PC-3 (cell line): ENCODE data around the gene NRBF2. TPM values are rescaled to one million over a fixed set of nuclear protein-coding genes. Genes with fewer than 3 reads are reported as not detected.

Source experiments
- ATAC-seq: fragments of 200-7000 bp; cut with Tn5 transposase; 2 replicates; pipeline ENCODE4 v1.9.1; 2020; ENCODE audit warnings: mild to moderate bottlenecking, moderate library complexity
- BruUV-seq: library from RNA; stranded (reverse); fragments of 400-500 nt; replicated peaks from 2 replicates; lab custom pipeline; 2021; lab: Mats Ljungman, UMichigan
- CTCF ChIA-PET: fragments of 300-600 bp; sonication (Branson Sonifier 250); formaldehyde crosslinking; loops from one replicate; lab custom pipeline; 2022; ENCODE audit warnings: antibody characterized with exemption; lab: Charles Lee
- POLR2A ChIA-PET: fragments of 300-600 bp; sonication (Branson Sonifier 250); formaldehyde crosslinking; loops from one replicate; lab custom pipeline; 2022; ENCODE audit warnings: antibody characterized with exemption; ENCODE audit not compliant: unreplicated experiment; lab: Charles Lee
- DNase-seq: peaks from one replicate; pipeline ENCODE4 v3.0.0-alpha.2; 2015
- H2AFZ ChIP-seq: fragments of 300-600 bp; sonication (generic); 2 replicates; pipeline ENCODE4 v1.6.0; 2016; ENCODE audit warnings: antibody characterized with exemption, low read length
- H3F3A ChIP-seq: fragments of 300-600 bp; sonication (generic); one replicate; pipeline ENCODE4 v1.6.0; 2017; ENCODE audit warnings: antibody characterized with exemption, low read length, control low read depth, mild to moderate bottlenecking; ENCODE audit not compliant: unreplicated experiment
- H3K27ac ChIP-seq: fragments of 300-600 bp; sonication (generic); 2 replicates; pipeline ENCODE4 v1.5.1; 2016; ENCODE audit warnings: mild to moderate bottlenecking, low read length
- H3K27me3 ChIP-seq: fragments of 300-600 bp; sonication (generic); 2 replicates; pipeline ENCODE4 v1.6.1; 2016; ENCODE audit warnings: low read length, mixed read lengths
- H3K36me3 ChIP-seq: fragments of 300-600 bp; sonication (generic); 2 replicates; pipeline ENCODE4 v1.6.1; 2016; ENCODE audit warnings: low read depth, mixed run types, low read length, mixed read lengths
- H3K4me1 ChIP-seq: fragments of 300-600 bp; sonication (generic); 2 replicates; pipeline ENCODE4 v1.5.1; 2016; ENCODE audit warnings: low read length; ENCODE audit not compliant: insufficient read depth
- H3K4me2 ChIP-seq: fragments of 300-600 bp; sonication (generic); 2 replicates; pipeline ENCODE4 v1.6.0; 2016; ENCODE audit warnings: low read length
- H3K4me3 ChIP-seq: fragments of 300-600 bp; sonication (generic); 2 replicates; pipeline ENCODE4 v1.5.1; 2016; ENCODE audit warnings: mild to moderate bottlenecking, low read length, mixed read lengths
- H3K79me2 ChIP-seq: fragments of 300-600 bp; sonication (generic); 2 replicates; pipeline ENCODE4 v1.6.1; 2017; ENCODE audit warnings: low read length, mixed read lengths
- H3K9ac ChIP-seq: fragments of 300-600 bp; sonication (generic); 2 replicates; pipeline ENCODE4 v1.6.0; 2016; ENCODE audit warnings: mild to moderate bottlenecking, low read length
- H3K9me2 ChIP-seq: fragments of 300-600 bp; sonication (generic); replicated peaks from 2 replicates; pipeline ENCODE4 v1.6.1; 2016; ENCODE audit warnings: mixed run types, low read length, mixed read lengths
- H3K9me3 ChIP-seq: fragments of 300-600 bp; sonication (generic); 2 replicates; pipeline ENCODE4 v1.6.1; 2016; ENCODE audit warnings: low read length, mixed read lengths
- H4K20me1 ChIP-seq: fragments of 300-600 bp; sonication (generic); 2 replicates; pipeline ENCODE4 v1.6.1; 2016; ENCODE audit warnings: low read length, mixed read lengths
- CTCF ChIP-seq: fragments of 300-600 bp; sonication (generic); conservative IDR thresholded peaks from 2 replicates; pipeline ENCODE4 v1.5.1; 2017; ENCODE audit warnings: antibody characterized with exemption, low read depth, mild to moderate bottlenecking, low read length
- EZH2 ChIP-seq: fragments of 300-600 bp; sonication (generic); IDR thresholded peaks from one replicate; pipeline ENCODE4 v1.6.1; 2017; ENCODE audit warnings: antibody characterized with exemption, mild to moderate bottlenecking, low read length; ENCODE audit not compliant: unreplicated experiment
- EZH2phosphoT487 ChIP-seq: fragments of 300-600 bp; sonication (generic); IDR thresholded peaks from 2 replicates; pipeline ENCODE4 v1.6.1; 2018; ENCODE audit warnings: mild to moderate bottlenecking, antibody characterized with exemption, low read length, borderline replicate concordance
- intact Hi-C: fragments of 100-400 bp; cut with micrococcal nuclease; formaldehyde crosslinking; loops from 2 replicates; pipeline ENCODE4 v1.9.0; 2023
- total RNA-seq: library from RNA; depleted of rRNA; stranded (reverse); fragments of >200 nt; gene quantifications from 2 replicates; pipeline ENCODE4 v1.2.3, GENCODE V29; 2014

The NRBF2 gene
- total RNA-seq, 1 experiment from 2014 or later: 44.4 TPM

DNA sequence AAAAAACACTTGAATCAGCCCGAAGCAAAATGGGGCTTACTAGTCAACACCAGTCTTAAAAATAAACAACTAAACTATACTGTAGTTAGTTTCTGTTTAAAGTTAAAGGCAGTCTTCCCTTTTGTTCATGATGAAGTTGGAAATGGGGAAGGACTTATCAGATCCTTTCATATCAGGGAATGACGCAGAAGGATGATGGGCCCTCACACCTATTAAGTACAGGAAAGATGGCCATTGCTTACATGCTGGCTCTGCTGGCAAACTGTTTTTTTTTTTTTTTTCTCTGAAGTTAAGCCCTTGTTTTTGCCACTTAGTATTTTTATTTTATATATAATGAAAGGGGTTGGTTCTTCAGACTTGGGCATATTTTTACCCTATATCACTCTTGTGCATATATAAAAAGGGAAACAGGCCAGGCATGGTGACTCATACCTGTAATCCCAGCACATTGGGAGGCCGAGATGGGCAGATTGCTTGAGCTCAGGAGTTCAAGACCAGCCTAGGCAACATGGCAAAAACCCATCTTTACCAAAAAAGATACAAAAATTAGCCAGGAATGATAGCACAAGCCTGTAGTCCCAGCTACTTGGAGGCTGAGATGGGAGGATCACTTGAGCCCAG lies 16.6 kb upstream of the NRBF2 start:
- no peaks in the 10 kb centered on the region for H4K20me1 ChIP-seq
- no peaks in the 10 kb centered on the region for H3K36me3 ChIP-seq
- ATAC-seq: no peak
- no peak overlapping the region for H3K27ac ChIP-seq
- H3K4me1 ChIP-seq: peaks cover 9% of the 10 kb centered on the region
- H2AFZ ChIP-seq: peak overlapping the region; percentile 14; the same call in 1 of the 2 replicates
- H3K79me2 ChIP-seq: no peaks in the 10 kb centered on the region
- no peak overlapping the region for H3K4me3 ChIP-seq
- no peak overlapping the region for H3K4me2 ChIP-seq
- intact Hi-C loops: no loop called here
- H3K9me3 ChIP-seq: no peaks in the 10 kb centered on the region
- ChIA-PET POLR2A (no interaction called here), CTCF (no interaction called here)
- no TSS peak for BruUV-seq
- H3K9ac ChIP-seq: no peak overlapping the region
- DNase-seq: peak; percentile 46
- H3F3A ChIP-seq: no peaks in the 10 kb centered on the region
- H3K9me2 ChIP-seq: no peaks in the 10 kb centered on the region
- TF ChIP-seq CTCF (no peak), EZH2phosphoT487 (no peak), EZH2 (no peak)
- no peaks in the 10 kb centered on the region for H3K27me3 ChIP-seq

DNA sequence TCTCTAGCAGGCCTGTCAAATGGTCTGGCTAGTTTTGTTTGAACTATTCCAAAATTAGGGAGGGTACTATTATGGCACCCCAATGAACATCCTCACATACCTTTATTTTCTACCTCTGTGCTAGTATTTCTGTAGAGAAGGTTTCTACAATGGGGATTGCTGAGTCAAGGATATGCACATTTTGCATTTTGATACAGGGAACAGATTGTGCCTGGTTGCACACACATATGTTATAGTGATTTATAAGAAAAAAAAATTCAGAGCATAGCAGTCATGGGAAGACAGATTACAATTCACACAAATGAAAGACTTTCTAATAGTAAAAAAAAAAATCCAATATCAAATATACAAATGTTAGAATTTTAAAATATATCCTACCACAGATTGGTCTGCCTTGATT lies 14.1 kb upstream of the NRBF2 start:
- intact Hi-C loops: no loop called here

More for the DNA sequence above, 14.1 kb upstream of the NRBF2 start:
- DNase-seq: no peak
- no peak overlapping the region for H3K27ac ChIP-seq
- no peaks in the 10 kb centered on the region for H3F3A ChIP-seq
- no TSS peak for BruUV-seq
- H3K4me1 ChIP-seq: peaks cover 9% of the 10 kb centered on the region
- no peak for ATAC-seq
- H3K79me2 ChIP-seq: no peaks in the 10 kb centered on the region
- no peak overlapping the region for H2AFZ ChIP-seq
- no peak overlapping the region for H3K4me3 ChIP-seq
- no peaks in the 10 kb centered on the region for H4K20me1 ChIP-seq
- no peak overlapping the region for H3K4me2 ChIP-seq
- no peak overlapping the region for H3K9ac ChIP-seq
- no peaks in the 10 kb centered on the region for H3K27me3 ChIP-seq
- H3K9me3 ChIP-seq: no peaks in the 10 kb centered on the region
- POLR2A ChIA-PET: no interaction called here
- H3K9me2 ChIP-seq: no peaks in the 10 kb centered on the region
- no peak for TF ChIP-seq CTCF
- TF ChIP-seq EZH2: no peak
- TF ChIP-seq EZH2phosphoT487: no peak
- CTCF ChIA-PET: no interaction called here
- H3K36me3 ChIP-seq: no peaks in the 10 kb centered on the region
